Urinary bladder (tissue), 4 donors: ENCODE data around the gene MAMDC4. TPM values are rescaled to one million over a fixed set of nuclear protein-coding genes. Genes with fewer than 3 reads are reported as not detected.
A peak's percentile ranks its signal among the peaks of the same experiment; 100 is the strongest.
"Not testable (repeated sequence)": the region's sequence is repeated elsewhere in the genome, so short reads cannot be mapped to it uniquely, and the experiment has no call there.

Experiments used
- DNase-seq: peaks from one replicate; pipeline ENCODE4 v3.0.0-alpha.2; 2015; ENCODE audit errors: extremely low spot score
- H3K27ac ChIP-seq: one replicate; pipeline ENCODE4 v1.5.1; 2013; ENCODE audit warnings: low read depth, mild to moderate bottlenecking, moderate library complexity
- H3K36me3 ChIP-seq: one replicate; pipeline ENCODE4 v1.6.1; 2013; ENCODE audit warnings: mild to moderate bottlenecking, moderate library complexity; ENCODE audit not compliant: insufficient read depth
- H3K4me1 ChIP-seq: one replicate; pipeline ENCODE4 v1.6.1; 2013; ENCODE audit warnings: mild to moderate bottlenecking, moderate library complexity; ENCODE audit not compliant: insufficient read depth
- H3K4me3 ChIP-seq: one replicate; pipeline ENCODE4 v1.5.1; 2013; ENCODE audit warnings: low read depth, low read length
- WGBS: extraction: QIAGEN DNeasy Blood & Tissue Kit; methylation state at CpG from one replicate; pipeline ENCODE4 v1.1.7; 2013; 5-methylcytosine and 5-hydroxymethylcytosine counted together
- polyA plus RNA-seq: library from polyadenylated mRNA; stranded (reverse); fragments of 200-250 nt; gene quantifications from one replicate; pipeline ENCODE4 v1.2.3, GENCODE V29; 2013
- total RNA-seq: library from RNA; depleted of rRNA; stranded (reverse); fragments of >200 nt; gene quantifications from one replicate; pipeline ENCODE4 v1.2.3, GENCODE V29; 2014
- donor health status: healthy with polysubstance abuse.
- donor health status: healthy.

Gene MAMDC4
- total and polyA plus RNA-seq, 2 donors = 3.0 to 3.8 TPM

DNA sequence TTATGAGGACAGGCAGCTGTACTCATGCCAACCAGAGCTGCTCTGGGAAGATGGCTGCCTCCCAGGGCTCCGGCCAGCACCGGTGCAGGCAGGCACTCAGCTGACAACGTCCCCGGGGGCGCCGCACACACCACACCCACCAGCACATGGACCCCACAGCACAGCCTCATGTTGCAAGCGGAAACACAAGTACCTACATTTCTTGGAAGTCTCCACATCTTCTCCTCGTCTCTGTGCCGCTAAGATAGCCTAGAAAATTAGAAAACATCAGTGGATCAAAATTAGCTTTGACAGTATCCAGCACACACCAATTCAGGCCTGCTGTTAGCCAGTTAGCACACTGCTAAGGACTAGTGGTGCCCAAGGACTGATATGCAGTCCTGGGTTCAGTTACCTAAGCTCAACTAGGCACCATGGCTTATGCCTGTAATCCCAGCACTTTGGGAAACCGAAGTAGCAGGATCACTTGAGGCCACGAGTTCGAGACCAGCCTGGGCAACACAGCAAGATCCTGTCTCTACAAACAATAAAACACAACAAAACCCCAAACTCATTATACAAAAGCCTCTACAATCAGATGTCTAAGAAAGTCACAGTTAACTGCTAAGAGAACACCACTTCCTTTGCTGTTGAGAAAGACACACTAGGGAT lies 11.6 kb downstream of the MAMDC4 start:
- no peak overlapping the region for H3K27ac ChIP-seq
- no peaks in the 10 kb centered on the region for H3K4me1 ChIP-seq
- peaks cover 11% of the 10 kb centered on the region for H3K36me3 ChIP-seq
- 91% methylated on average over 12 of the region's 12 CpGs for WGBS
- no peak overlapping the region for H3K4me3 ChIP-seq
- no peak for DNase-seq

DNA sequence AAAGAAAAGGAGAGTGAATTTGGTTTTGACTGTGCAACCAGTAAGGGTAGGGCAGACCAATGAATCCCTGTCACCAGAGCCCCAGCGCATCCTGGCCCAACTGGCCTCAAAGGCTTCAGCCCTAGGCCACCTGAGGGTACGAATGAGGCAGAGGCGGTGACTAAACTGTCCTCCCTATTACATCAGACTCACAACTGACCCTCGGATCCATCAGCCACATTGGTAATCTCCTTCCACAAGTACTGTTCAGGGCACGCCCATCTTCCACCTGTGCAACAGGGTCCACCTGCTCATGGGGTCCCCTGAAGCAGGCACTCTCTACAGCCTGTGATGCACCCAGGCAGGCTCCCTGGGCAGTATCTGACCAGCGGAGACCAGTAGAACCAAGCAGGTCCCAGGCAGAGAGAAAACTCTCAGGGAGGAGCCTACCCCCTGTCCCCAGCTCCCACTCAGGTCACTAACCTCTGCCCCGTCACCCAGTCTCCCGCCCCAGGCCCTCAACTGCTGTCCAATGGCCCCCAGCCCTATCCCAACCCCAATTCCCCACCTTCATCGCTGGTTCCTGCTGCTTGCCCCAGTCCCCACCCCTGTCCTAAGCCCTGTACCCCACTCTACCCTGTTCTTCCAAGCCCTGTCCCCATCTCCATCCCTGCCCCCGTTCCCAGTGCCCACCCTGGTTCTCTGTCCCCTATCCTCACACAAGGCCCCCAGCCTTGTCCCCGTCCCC lies 13.1 kb downstream of the MAMDC4 start:
- no peak overlapping the region for H3K27ac ChIP-seq
- H3K4me3 ChIP-seq = peak overlapping the region; percentile 98
- no peak for DNase-seq
- H3K4me1 ChIP-seq = no peaks in the 10 kb centered on the region
- peaks cover 11% of the 10 kb centered on the region for H3K36me3 ChIP-seq
- WGBS = 62% methylated on average over 11 of the region's 11 CpGs

GRCh38 chr9:136865768-136866103 lies 13.6 kb downstream of the MAMDC4 start:
- H3K36me3 ChIP-seq = peaks cover 11% of the 10 kb centered on the region
- peak overlapping the region; percentile 93 for H3K27ac ChIP-seq
- no peak for DNase-seq
- H3K4me3 ChIP-seq = peak overlapping the region; percentile 98
- H3K4me1 ChIP-seq = no peaks in the 10 kb centered on the region
- 2% methylated on average over 20 of the region's 20 CpGs for WGBS

- DNase-seq, H3K36me3 ChIP-seq, H3K27ac ChIP-seq, H3K4me1 ChIP-seq: not testable (repeated sequence)
- WGBS = 83% methylated on average over 29 of the region's 29 CpGs
- H3K4me3 ChIP-seq = peak overlapping the region; percentile 98
These were observed 14.8 kb downstream of the MAMDC4 start for GRCh38 chr9:136866898-136867421.

GRCh38 chr9:136867480-136867879 lies 15.3 kb downstream of the MAMDC4 start:
- 98% methylated on average over 18 of the region's 18 CpGs for WGBS
- no peaks in the 10 kb centered on the region for H3K4me1 ChIP-seq
- peaks cover 5% of the 10 kb centered on the region for H3K36me3 ChIP-seq
- H3K4me3 ChIP-seq = no peak overlapping the region
- no peak for DNase-seq
- H3K27ac ChIP-seq = no peak overlapping the region

DNA sequence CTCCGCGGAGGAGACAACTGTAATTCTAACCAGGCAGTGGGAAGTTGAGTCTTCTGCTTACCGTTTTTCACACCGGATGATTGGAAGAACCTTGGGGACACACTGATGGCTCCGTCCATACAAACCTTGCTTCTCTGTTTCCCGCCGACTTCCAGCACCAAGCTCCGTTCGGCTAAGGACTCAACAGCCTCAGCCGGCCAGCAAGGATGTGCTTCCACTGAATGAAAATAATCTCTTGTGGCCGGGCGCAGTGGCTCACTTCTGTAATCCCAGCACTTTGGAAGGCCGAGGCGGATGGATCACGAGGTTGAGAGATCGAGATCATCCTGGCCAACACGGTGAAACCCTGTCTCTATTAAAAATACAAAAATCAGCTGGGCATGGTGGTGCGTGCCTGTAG lies 15.8 kb downstream of the MAMDC4 start:
- Histone ChIP-seq H3K36me3 (peaks cover 1% of the 10 kb centered on the region), H3K4me1 (no peaks in the 10 kb centered on the region), H3K27ac (no peak overlapping the region), H3K4me3 (no peak overlapping the region)
- WGBS = 98% methylated on average over 18 of the region's 18 CpGs
- DNase-seq = no peak

DNA sequence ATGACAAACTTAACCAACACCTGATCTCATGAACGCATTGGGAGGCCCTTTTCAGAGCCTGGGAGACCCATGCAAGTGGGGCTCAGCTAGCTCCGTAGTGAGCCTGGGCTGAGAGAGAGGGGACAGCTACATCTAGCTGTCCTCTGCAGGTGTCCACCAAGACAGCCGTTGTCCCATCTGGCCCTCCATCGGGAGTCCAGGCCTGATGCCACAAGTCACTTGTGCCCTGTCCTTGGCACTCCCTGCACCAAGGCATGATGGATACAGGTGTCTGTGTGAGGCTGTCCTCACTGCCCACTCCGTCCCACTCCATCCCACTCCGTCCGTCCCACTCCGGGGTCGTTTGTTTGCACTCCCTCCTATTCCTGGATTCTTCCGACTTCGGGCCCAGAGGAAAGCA lies 16.5 kb downstream of the MAMDC4 start:
- Histone ChIP-seq H3K4me3 (no peak overlapping the region), H3K36me3 (no peaks in the 10 kb centered on the region), H3K4me1 (no peaks in the 10 kb centered on the region), H3K27ac (no peak overlapping the region)
- no peak for DNase-seq
- whole genome bisulfite sequencing = 93% methylated on average over 11 of the region's 11 CpGs

GRCh38 chr9:136869611-136870010 lies 17.5 kb downstream of the MAMDC4 start:
- not testable (repeated sequence) for H3K4me3 ChIP-seq, DNase-seq, H3K36me3 ChIP-seq, H3K4me1 ChIP-seq, H3K27ac ChIP-seq
- WGBS = 91% methylated on average over 2 of the region's 2 CpGs

DNA sequence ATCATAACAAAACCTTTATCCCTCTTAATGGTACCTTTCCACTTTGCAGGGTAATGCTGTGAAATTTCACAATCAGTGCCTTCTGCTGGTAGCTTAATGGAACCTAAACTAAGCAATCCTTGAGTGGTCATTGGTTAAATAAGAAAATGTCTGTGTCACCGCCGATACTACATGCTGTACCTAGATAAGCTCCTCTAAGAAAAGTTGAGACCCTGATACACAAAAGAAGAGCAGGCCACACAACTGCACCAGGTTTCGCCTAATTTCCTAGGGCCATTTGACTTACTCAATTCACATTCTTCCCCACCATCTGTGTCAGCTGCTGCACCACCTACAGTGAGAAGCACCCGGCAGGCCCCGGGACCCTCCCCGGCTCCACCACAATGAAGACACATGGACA lies 23.0 kb downstream of the MAMDC4 start:
- WGBS = 89% methylated on average over 6 of the region's 6 CpGs
- Histone ChIP-seq H3K36me3 (no peaks in the 10 kb centered on the region), H3K4me1 (no peaks in the 10 kb centered on the region), H3K4me3 (no peak overlapping the region), H3K27ac (no peak overlapping the region)
- DNase-seq = no peak

DNA sequence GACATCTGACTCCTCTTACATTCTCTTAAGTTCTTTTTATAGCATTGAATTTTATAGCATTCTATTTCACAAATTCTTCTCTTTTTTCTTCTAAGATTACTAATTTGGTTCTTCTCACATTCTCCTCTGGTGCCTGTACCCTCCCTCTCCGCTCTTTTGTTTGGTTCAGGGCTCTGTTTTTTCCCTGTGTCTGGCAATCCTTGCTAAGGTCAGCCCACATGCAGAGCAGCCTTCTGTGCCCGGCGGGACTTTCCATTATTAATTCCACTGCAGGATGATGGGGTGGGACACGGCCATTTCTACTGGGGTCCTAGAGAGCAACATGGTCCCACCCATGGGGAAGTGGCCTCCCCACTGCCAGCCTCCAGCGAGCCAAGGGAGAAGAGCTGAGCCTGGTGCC lies 24.3 kb downstream of the MAMDC4 start:
- Histone ChIP-seq H3K36me3 (no peaks in the 10 kb centered on the region), H3K27ac (no peak overlapping the region), H3K4me1 (no peaks in the 10 kb centered on the region), H3K4me3 (no peak overlapping the region)
- 73% methylated on average over 5 of the region's 5 CpGs for WGBS
- DNase-seq = no peak

- H3K4me1 ChIP-seq = no peaks in the 10 kb centered on the region
- H3K4me3 ChIP-seq = no peak overlapping the region
- H3K36me3 ChIP-seq = no peaks in the 10 kb centered on the region
- H3K27ac ChIP-seq = no peak overlapping the region
- DNase-seq = no peak
- WGBS = 81% methylated on average over 11 of the region's 11 CpGs
These were observed 28.5 kb downstream of the MAMDC4 start for GRCh38 chr9:136880651-136881050.

DNA sequence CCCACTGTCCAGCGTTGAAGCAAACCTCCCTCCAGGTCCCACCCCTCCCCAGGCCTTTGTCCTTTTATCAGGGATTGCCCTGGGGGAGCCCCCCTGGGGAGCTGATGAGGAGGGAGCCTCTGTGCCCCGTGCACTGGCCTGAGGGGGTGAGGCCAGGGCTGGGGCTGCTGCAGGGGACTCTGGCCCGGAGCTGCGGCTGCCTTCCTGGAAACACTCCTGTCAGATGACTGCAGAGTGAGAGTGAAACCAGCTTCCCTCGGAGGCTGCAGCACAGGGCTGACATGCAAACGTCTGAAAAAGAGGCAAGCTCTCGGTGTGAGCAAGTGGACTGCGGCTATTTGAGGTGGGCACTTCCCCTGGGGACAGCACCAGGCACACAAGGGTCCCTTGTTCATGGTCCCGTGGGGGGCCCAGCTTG lies 29.6 kb downstream of the MAMDC4 start:
- DNase-seq = no peak
- Histone ChIP-seq H3K4me3 (no peak overlapping the region), H3K36me3 (no peaks in the 10 kb centered on the region), H3K27ac (no peak overlapping the region), H3K4me1 (no peaks in the 10 kb centered on the region)
- WGBS = 19% methylated on average over 9 of the region's 9 CpGs

GRCh38 chr9:136882109-136882946 lies 30.2 kb downstream of the MAMDC4 start:
- Histone ChIP-seq H3K4me3 (no peak overlapping the region), H3K4me1 (no peaks in the 10 kb centered on the region), H3K27ac (no peak overlapping the region), H3K36me3 (no peaks in the 10 kb centered on the region)
- no peak for DNase-seq
- 60% methylated on average over 19 of the region's 19 CpGs for WGBS

- not testable (repeated sequence) for DNase-seq, H3K4me3 ChIP-seq, H3K36me3 ChIP-seq, H3K4me1 ChIP-seq, H3K27ac ChIP-seq
- WGBS = 86% methylated on average over 9 of the region's 9 CpGs
These were observed 30.8 kb downstream of the MAMDC4 start for GRCh38 chr9:136882947-136883283.
